Activated T-cell treated with anti-CD3 and anti-CD28 coated beads, Interleukin-2, amount 50 U/mL, for 72 hours (primary cell): ENCODE measurements around the gene CNNM1. TPM values are rescaled to one million over a fixed set of nuclear protein-coding genes. Genes with fewer than 3 reads are reported as not detected.

Source experiments
- ATAC-seq, 2 donors: fragments of 150-1000 bp; cut with Tn5 transposase; replicated peaks in 1 of 2; 2 replicates each; pipeline ENCODE4 v1.10.0; 2021; ENCODE audit warnings: moderate library complexity in 2 of 2, mild to moderate bottlenecking in 1 of 2
- DNase-seq, 2 donors: peaks; one replicate each; pipeline ENCODE4 v3.0.0; 2021 to 2022; ENCODE audit warnings: mixed read lengths in 1 of 2
- H3K27ac Mint-ChIP-seq: one replicate; pipeline ENCODE4 v1.8.0; 2022; ENCODE audit warnings: mild to moderate bottlenecking, moderate library complexity, mixed read lengths
- H3K27me3 Mint-ChIP-seq: one replicate; pipeline ENCODE4 v1.8.0; 2022; ENCODE audit warnings: low read depth, mixed read lengths
- H3K36me3 Mint-ChIP-seq, 2 donors: one replicate each; pipeline ENCODE4 v1.8.0; 2022; ENCODE audit warnings: mixed read lengths in 2 of 2, mild to moderate bottlenecking in 1 of 2; ENCODE audit not compliant: insufficient read depth in 2 of 2
- H3K4me1 Mint-ChIP-seq: one replicate; pipeline ENCODE4 v1.8.0; 2022; ENCODE audit warnings: low read depth, mixed read lengths
- H3K4me3 Mint-ChIP-seq, 2 donors: one replicate each; pipeline ENCODE4 v1.8.0; 2022; ENCODE audit warnings: mild to moderate bottlenecking in 2 of 2, mixed read lengths in 2 of 2, moderate library complexity in 2 of 2
- H3K9me3 Mint-ChIP-seq, 2 donors: one replicate each; pipeline ENCODE4 v1.8.0; 2022; ENCODE audit warnings: mixed read lengths in 2 of 2
- total RNA-seq, 2 donors: library from RNA; stranded (reverse); gene quantifications; one replicate each; pipeline ENCODE4 v1.2.3, GENCODE V29; 2022

Gene CNNM1
- total RNA-seq, 2 donors from 2014 or later: 0.25 to 0.31 TPM

GRCh38 chr10:99341860-99342490 lies 12.8 kb downstream of the CNNM1 start:
- no peak overlapping the region for H3K4me3 Mint-ChIP-seq
- DNase-seq (no peak), ATAC-seq (no peak)
- no peaks in the 10 kb centered on the region for H3K9me3 Mint-ChIP-seq
- no peak overlapping the region for H3K27ac Mint-ChIP-seq
- H3K36me3 Mint-ChIP-seq: no peaks in the 10 kb centered on the region
- H3K4me1 Mint-ChIP-seq: no peaks in the 10 kb centered on the region
- peaks cover 35% of the 10 kb centered on the region for H3K27me3 Mint-ChIP-seq

- peaks cover 30% of the 10 kb centered on the region for H3K27me3 Mint-ChIP-seq
- H3K27ac Mint-ChIP-seq: no peak overlapping the region
- no peaks in the 10 kb centered on the region for H3K4me1 Mint-ChIP-seq
- H3K36me3 Mint-ChIP-seq: no peaks in the 10 kb centered on the region
- DNase-seq (no peak), ATAC-seq (no peak)
- H3K4me3 Mint-ChIP-seq: no peak overlapping the region
- no peaks in the 10 kb centered on the region for H3K9me3 Mint-ChIP-seq
Observed at GRCh38 chr10:99343262-99343661, 14.1 kb downstream of the CNNM1 start.

DNA sequence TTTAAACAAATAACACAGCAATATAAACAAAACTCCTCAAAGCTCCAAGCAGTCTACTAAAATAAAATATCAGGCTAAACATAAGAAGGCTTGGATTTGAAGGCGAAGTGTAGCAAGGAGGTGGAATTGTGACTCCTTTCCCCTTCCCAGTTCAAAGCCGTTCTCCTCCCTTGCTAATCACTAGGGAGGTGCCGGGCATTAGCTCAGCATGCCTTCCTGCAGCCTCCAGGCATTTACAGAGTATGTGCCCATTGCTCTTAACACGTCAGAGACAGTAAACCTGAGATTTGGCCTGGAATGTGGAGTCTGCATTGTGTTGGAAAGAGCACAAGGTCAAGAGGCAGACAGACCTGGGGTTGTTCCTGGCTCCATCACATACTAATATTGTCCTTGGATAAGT lies 15.6 kb downstream of the CNNM1 start:
- H3K36me3 Mint-ChIP-seq: no peaks in the 10 kb centered on the region
- no peaks in the 10 kb centered on the region for H3K9me3 Mint-ChIP-seq
- no peak overlapping the region for H3K27ac Mint-ChIP-seq
- no peak for ATAC-seq
- H3K27me3 Mint-ChIP-seq: peaks cover 30% of the 10 kb centered on the region
- no peaks in the 10 kb centered on the region for H3K4me1 Mint-ChIP-seq
- no peak for DNase-seq
- no peak overlapping the region for H3K4me3 Mint-ChIP-seq

DNA sequence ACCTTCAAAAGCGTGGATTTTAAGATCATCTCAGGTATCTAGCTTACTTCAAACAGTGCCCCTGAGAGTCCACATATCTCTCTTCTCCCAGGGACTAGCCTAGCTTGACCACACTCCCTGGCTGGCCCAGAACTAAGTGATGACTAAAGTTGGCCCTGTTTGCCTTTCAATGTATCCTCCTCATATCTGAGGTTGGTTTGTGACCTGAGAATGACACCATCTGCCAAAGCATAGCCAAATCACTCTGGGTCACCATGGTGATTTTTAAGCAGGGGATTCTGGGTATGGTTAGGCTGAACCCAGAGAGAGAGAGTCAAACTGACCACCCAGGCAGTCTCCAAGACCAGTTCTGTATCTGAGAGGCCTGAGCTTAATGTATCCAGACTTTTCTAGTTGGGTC lies 16.2 kb downstream of the CNNM1 start:
- Mint-ChIP-seq H3K9me3 (no peaks in the 10 kb centered on the region), H3K27ac (no peak overlapping the region)

DNA sequence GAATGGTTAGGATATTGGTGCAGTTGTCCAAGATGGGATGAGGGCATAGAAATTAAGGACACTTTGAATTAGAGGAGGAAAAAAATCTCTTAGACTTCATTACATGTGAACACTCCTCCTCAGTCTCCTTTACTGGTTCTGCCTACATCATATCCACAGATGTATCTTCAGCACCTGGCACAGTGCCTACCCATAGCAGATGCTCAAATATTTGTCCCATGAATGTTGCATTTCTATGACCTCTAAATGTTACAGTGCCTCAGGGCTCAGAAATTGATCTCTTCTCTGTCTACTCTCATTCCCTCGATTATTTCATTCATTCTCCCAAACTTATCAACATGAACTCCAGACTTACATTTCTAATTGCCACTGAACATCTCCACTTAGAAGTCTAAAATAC lies 17.1 kb downstream of the CNNM1 start:
- Mint-ChIP-seq H3K4me3 (no peak overlapping the region), H3K27me3 (peaks cover 23% of the 10 kb centered on the region), H3K9me3 (no peaks in the 10 kb centered on the region), H3K4me1 (no peaks in the 10 kb centered on the region), H3K27ac (no peak overlapping the region), H3K36me3 (no peaks in the 10 kb centered on the region)
- no peak for DNase-seq
- no peak for ATAC-seq

More for the DNA sequence above, 16.2 kb downstream of the CNNM1 start:
- H3K36me3 Mint-ChIP-seq: no peaks in the 10 kb centered on the region
- H3K27me3 Mint-ChIP-seq: peaks cover 30% of the 10 kb centered on the region
- no peak overlapping the region for H3K4me3 Mint-ChIP-seq
- ATAC-seq (no peak), DNase-seq (no peak)
- H3K4me1 Mint-ChIP-seq: no peaks in the 10 kb centered on the region

- peaks cover 13% of the 10 kb centered on the region for H3K27me3 Mint-ChIP-seq
- no peaks in the 10 kb centered on the region for H3K36me3 Mint-ChIP-seq
- DNase-seq (no peak), ATAC-seq (no peak)
- H3K4me1 Mint-ChIP-seq: no peaks in the 10 kb centered on the region
- H3K4me3 Mint-ChIP-seq: no peak overlapping the region
- no peaks in the 10 kb centered on the region for H3K9me3 Mint-ChIP-seq
- H3K27ac Mint-ChIP-seq: no peak overlapping the region
Observed at GRCh38 chr10:99347672-99348071, 18.5 kb downstream of the CNNM1 start.

GRCh38 chr10:99353182-99353581 lies 24.0 kb downstream of the CNNM1 start:
- Mint-ChIP-seq H3K9me3 (no peaks in the 10 kb centered on the region), H3K27ac (no peak overlapping the region)

GRCh38 chr10:99357691-99358090 lies 28.5 kb downstream of the CNNM1 start:
- Mint-ChIP-seq H3K4me1 (no peaks in the 10 kb centered on the region), H3K27me3 (peaks cover 7% of the 10 kb centered on the region), H3K36me3 (no peaks in the 10 kb centered on the region), H3K9me3 (no peaks in the 10 kb centered on the region), H3K27ac (no peak overlapping the region), H3K4me3 (no peak overlapping the region)
- ATAC-seq (no peak), DNase-seq (no peak)

More at GRCh38 chr10:99353182-99353581, 24.0 kb downstream of the CNNM1 start:
- Mint-ChIP-seq H3K36me3 (no peaks in the 10 kb centered on the region), H3K27me3 (peaks cover 7% of the 10 kb centered on the region), H3K4me1 (no peaks in the 10 kb centered on the region), H3K4me3 (no peak overlapping the region)
- DNase-seq: no peak
- no peak for ATAC-seq

DNA sequence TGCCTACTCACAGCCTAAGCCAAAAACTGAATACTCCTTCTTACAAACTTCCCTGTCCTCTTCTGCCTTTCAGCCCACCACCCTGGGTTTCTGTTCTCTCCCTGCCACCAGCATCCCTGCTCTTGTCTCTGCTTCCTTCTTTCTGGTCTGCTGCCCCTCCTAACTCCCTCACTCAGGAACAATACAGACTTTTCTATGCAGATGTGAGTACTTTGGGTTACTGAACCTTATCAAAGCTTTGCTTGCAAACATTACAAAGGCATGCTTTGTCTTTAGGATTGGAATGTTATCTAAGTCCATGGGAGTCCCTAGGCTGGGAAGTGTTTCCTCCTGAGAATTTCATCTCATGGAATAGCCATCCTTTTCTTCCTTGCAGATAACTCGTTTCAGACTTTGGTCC lies 28.9 kb downstream of the CNNM1 start:
- Mint-ChIP-seq H3K4me3 (no peak overlapping the region), H3K27ac (no peak overlapping the region), H3K4me1 (no peaks in the 10 kb centered on the region), H3K9me3 (no peaks in the 10 kb centered on the region), H3K27me3 (peaks cover 5% of the 10 kb centered on the region), H3K36me3 (no peaks in the 10 kb centered on the region)
- DNase-seq: no peak
- no peak for ATAC-seq

DNA sequence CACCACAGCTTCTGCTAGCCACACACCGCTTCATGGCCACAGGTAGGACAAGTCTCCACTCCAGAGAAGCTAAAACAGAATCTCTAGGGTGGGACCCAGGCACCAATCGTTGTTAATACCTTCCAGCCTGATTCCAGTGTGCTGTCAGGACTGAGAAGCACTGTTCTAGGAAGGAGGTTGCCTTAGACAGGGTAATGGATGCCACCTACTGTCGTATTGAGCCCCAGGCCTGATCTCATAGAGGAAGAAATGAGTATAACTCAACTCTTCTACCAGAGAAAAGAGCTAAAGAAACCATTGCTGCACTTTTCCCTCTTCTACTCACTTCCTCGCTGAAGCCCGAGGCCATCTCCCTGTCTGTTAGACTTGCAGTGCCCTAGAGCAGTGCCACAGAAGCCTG lies 31.8 kb downstream of the CNNM1 start:
- no peaks in the 10 kb centered on the region for H3K36me3 Mint-ChIP-seq
- no peak overlapping the region for H3K27ac Mint-ChIP-seq
- no peaks in the 10 kb centered on the region for H3K9me3 Mint-ChIP-seq
- ATAC-seq (no peak), DNase-seq (no peak)
- no peak overlapping the region for H3K4me3 Mint-ChIP-seq
- peaks cover 11% of the 10 kb centered on the region for H3K27me3 Mint-ChIP-seq
- no peaks in the 10 kb centered on the region for H3K4me1 Mint-ChIP-seq

DNA sequence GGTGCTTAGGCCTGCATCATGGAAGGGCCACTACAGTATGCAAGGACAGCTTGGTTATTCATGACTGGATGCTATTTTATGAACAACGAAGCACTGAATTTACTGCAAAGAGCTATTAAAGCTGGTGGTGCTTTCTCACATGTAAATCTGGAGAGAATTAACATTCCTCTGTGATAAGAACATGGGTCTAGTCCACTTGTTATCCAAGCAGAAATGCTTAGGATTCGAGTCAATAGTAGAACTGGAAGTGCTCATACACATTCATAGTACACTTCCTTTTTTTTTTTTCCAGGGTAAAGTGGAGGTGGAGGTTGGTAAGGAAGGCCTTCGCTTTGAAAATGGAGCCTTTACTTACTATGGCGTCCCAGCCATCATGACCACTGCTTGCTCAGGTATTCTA lies 35.0 kb downstream of the CNNM1 start:
- DNase-seq: no peak
- no peaks in the 10 kb centered on the region for H3K36me3 Mint-ChIP-seq
- H3K9me3 Mint-ChIP-seq: no peaks in the 10 kb centered on the region
- peaks cover 42% of the 10 kb centered on the region for H3K27me3 Mint-ChIP-seq
- H3K4me1 Mint-ChIP-seq: no peaks in the 10 kb centered on the region
- ATAC-seq: no peak
- H3K4me3 Mint-ChIP-seq: no peak overlapping the region
- no peak overlapping the region for H3K27ac Mint-ChIP-seq

DNA sequence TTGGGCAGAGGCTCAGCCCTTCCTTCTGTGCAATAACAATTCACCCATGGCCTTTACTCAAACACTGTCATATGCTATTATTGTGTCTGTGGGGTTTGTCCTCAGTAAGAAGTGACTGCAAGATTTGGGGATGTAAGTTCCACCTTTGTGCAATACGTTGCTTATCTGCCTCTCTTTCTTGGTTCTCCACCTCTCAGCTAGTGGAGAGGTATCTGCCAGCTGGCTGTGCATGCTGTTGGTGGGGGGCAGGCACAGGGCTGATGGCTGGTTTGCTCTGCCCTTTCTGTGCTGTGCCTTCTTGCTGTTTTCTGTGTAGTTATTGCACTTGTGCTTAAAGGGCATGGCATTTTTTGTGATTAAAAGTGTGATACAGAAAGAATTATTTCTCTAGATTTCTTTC lies 36.2 kb downstream of the CNNM1 start:
- DNase-seq (no peak), ATAC-seq (no peak)
- no peaks in the 10 kb centered on the region for H3K4me1 Mint-ChIP-seq
- no peak overlapping the region for H3K4me3 Mint-ChIP-seq
- no peak overlapping the region for H3K27ac Mint-ChIP-seq
- H3K9me3 Mint-ChIP-seq: no peaks in the 10 kb centered on the region
- no peaks in the 10 kb centered on the region for H3K36me3 Mint-ChIP-seq
- peaks cover 51% of the 10 kb centered on the region for H3K27me3 Mint-ChIP-seq

- Mint-ChIP-seq H3K27me3 (peaks cover 51% of the 10 kb centered on the region), H3K27ac (no peak overlapping the region), H3K4me1 (peaks cover 1% of the 10 kb centered on the region), H3K4me3 (no peak overlapping the region), H3K9me3 (no peaks in the 10 kb centered on the region), H3K36me3 (no peaks in the 10 kb centered on the region)
- DNase-seq (no peak), ATAC-seq (no peak)
Observed at GRCh38 chr10:99365736-99366135, 36.6 kb downstream of the CNNM1 start.

- Mint-ChIP-seq H3K36me3 (no peaks in the 10 kb centered on the region), H3K27me3 (peaks cover 59% of the 10 kb centered on the region)
- DNase-seq: no peak
Observed at GRCh38 chr10:99366666-99367065, 37.5 kb downstream of the CNNM1 start.

More at GRCh38 chr10:99366666-99367065, 37.5 kb downstream of the CNNM1 start:
- Mint-ChIP-seq H3K4me3 (no peak overlapping the region), H3K9me3 (no peaks in the 10 kb centered on the region), H3K27ac (no peak overlapping the region), H3K4me1 (peaks cover 11% of the 10 kb centered on the region)
- no peak for ATAC-seq
